H1 (cell line): ENCODE measurements around the gene ZSCAN20. TPM values are rescaled to one million over a fixed set of nuclear protein-coding genes. Genes with fewer than 3 reads are reported as not detected.

ENCODE experiments used
- BCL11A ChIP-seq, 2 experiments: IDR thresholded peaks; one replicate each; pipeline ENCODE4 v1.6.1; 2011; ENCODE audit warnings: low read depth in 2 of 2, low read length in 2 of 2, mild to moderate bottlenecking in 2 of 2
- BRCA1 ChIP-seq: IDR thresholded peaks from 2 replicates; pipeline ENCODE4 v1.6.1; 2012; ENCODE audit warnings: low read depth, low read length, improper control_type of control experiment
- CBX5 ChIP-seq: fragments of 300-800, 300-1000 bp; sonication (generic); IDR thresholded peaks from 2 replicates; pipeline ENCODE4 v1.7.1; 2016; ENCODE audit warnings: antibody characterized with exemption, low read length, low read depth
- CTBP2 ChIP-seq: IDR thresholded peaks from 2 replicates; pipeline ENCODE4 v1.7.0; 2011; ENCODE audit warnings: borderline replicate concordance, mild to moderate bottlenecking, moderate library complexity, mixed read lengths, low read length; ENCODE audit not compliant: insufficient read depth, insufficient read length
- FOSL1 ChIP-seq: IDR thresholded peaks from 2 replicates; pipeline ENCODE4 v1.6.1; 2011; ENCODE audit warnings: mild to moderate bottlenecking, low read depth, low read length, moderate library complexity; ENCODE audit not compliant: insufficient read depth
- JUND ChIP-seq: IDR thresholded peaks from 2 replicates; pipeline ENCODE4 v1.6.1; 2011; ENCODE audit warnings: mild to moderate bottlenecking, improper control_type of control experiment, low read length
- KDM1A ChIP-seq: fragments of 200-600, 300-600 bp; sonication (generic); IDR thresholded peaks from 2 replicates; pipeline ENCODE4 v1.7.1; 2016; ENCODE audit warnings: mild to moderate bottlenecking, low read length, borderline replicate concordance
- PHF8 ChIP-seq: fragments of 200-600 bp; sonication (generic); conservative IDR thresholded peaks from 2 replicates; pipeline ENCODE4 v1.7.1; 2012; ENCODE audit warnings: low read depth, mild to moderate bottlenecking, inconsistent platforms, low read length, moderate library complexity
- SIX5 ChIP-seq: IDR thresholded peaks from 2 replicates; pipeline ENCODE4 v1.6.1; 2011; ENCODE audit warnings: mild to moderate bottlenecking, low read depth, low read length
- polyA plus RNA-seq, 7 experiments: library from polyadenylated mRNA; depleted of rRNA in 3 of 7; stranded (reverse) in 5 of 7; unstranded in 2 of 7; fragments of >200 nt in 5 of 7; fragments of 200-250 nt in 2 of 7; gene quantifications; 1 replicate in 5 of 7; 2 replicates in 1 of 7; 4 replicates in 1 of 7; pipeline versions ENCODE4 v1.2.1 to v1.2.3, GENCODE V29; 2011 to 2013; ENCODE audit warnings: missing spikeins in 2 of 7, mixed read lengths in 2 of 7
- total RNA-seq: library from RNA; stranded (reverse); fragmentation: NEBNext Ultra II Directional; extraction: Animal tissue kit (Norgen Biotek cat#: 25700); gene quantifications from 2 replicates; pipeline ENCODE4 v1.2.1, GENCODE V29; 2021
- TF ChIP-seq, protein P1 (sequence below): fragments of 300-600 bp; sonication (generic); IDR thresholded peaks from 2 replicates; pipeline ENCODE4 v1.7.1; 2012; ENCODE audit warnings: low read length, moderate library complexity, mild to moderate bottlenecking, inconsistent platforms; ENCODE audit not compliant: insufficient replicate concordance
- TF ChIP-seq, protein P2 (sequence below): IDR thresholded peaks from 2 replicates; pipeline ENCODE4 v1.6.1; 2012; ENCODE audit warnings: inconsistent platforms

Gene ZSCAN20
- total and polyA plus RNA-seq, 2 of the 8 experiments (the other 6 are each of a cell fraction or from before 2014, with no cell fraction given) = 0.70 to 3.4 TPM

DNA sequence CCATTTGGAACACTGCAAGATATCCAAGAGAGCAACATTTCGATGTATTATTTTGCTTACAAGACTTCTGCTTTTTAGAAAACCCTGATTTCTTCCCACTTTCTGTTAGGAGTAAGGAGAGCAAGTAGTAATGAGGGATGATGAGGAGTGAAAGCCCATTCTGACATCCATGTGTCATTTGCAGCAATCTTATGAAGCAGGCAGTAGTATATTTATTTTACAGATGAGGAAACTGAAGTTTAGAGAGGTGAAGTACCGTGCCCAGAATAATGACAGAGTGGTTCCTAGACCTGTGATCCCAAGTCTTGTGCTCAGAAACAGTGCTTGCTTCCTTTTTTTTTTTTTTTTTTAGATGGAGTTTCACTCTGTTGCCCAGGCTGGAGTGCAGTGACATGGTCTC is 7.1 kb upstream of the ZSCAN20 start (continued):
- TF ChIP-seq, protein P1, sequence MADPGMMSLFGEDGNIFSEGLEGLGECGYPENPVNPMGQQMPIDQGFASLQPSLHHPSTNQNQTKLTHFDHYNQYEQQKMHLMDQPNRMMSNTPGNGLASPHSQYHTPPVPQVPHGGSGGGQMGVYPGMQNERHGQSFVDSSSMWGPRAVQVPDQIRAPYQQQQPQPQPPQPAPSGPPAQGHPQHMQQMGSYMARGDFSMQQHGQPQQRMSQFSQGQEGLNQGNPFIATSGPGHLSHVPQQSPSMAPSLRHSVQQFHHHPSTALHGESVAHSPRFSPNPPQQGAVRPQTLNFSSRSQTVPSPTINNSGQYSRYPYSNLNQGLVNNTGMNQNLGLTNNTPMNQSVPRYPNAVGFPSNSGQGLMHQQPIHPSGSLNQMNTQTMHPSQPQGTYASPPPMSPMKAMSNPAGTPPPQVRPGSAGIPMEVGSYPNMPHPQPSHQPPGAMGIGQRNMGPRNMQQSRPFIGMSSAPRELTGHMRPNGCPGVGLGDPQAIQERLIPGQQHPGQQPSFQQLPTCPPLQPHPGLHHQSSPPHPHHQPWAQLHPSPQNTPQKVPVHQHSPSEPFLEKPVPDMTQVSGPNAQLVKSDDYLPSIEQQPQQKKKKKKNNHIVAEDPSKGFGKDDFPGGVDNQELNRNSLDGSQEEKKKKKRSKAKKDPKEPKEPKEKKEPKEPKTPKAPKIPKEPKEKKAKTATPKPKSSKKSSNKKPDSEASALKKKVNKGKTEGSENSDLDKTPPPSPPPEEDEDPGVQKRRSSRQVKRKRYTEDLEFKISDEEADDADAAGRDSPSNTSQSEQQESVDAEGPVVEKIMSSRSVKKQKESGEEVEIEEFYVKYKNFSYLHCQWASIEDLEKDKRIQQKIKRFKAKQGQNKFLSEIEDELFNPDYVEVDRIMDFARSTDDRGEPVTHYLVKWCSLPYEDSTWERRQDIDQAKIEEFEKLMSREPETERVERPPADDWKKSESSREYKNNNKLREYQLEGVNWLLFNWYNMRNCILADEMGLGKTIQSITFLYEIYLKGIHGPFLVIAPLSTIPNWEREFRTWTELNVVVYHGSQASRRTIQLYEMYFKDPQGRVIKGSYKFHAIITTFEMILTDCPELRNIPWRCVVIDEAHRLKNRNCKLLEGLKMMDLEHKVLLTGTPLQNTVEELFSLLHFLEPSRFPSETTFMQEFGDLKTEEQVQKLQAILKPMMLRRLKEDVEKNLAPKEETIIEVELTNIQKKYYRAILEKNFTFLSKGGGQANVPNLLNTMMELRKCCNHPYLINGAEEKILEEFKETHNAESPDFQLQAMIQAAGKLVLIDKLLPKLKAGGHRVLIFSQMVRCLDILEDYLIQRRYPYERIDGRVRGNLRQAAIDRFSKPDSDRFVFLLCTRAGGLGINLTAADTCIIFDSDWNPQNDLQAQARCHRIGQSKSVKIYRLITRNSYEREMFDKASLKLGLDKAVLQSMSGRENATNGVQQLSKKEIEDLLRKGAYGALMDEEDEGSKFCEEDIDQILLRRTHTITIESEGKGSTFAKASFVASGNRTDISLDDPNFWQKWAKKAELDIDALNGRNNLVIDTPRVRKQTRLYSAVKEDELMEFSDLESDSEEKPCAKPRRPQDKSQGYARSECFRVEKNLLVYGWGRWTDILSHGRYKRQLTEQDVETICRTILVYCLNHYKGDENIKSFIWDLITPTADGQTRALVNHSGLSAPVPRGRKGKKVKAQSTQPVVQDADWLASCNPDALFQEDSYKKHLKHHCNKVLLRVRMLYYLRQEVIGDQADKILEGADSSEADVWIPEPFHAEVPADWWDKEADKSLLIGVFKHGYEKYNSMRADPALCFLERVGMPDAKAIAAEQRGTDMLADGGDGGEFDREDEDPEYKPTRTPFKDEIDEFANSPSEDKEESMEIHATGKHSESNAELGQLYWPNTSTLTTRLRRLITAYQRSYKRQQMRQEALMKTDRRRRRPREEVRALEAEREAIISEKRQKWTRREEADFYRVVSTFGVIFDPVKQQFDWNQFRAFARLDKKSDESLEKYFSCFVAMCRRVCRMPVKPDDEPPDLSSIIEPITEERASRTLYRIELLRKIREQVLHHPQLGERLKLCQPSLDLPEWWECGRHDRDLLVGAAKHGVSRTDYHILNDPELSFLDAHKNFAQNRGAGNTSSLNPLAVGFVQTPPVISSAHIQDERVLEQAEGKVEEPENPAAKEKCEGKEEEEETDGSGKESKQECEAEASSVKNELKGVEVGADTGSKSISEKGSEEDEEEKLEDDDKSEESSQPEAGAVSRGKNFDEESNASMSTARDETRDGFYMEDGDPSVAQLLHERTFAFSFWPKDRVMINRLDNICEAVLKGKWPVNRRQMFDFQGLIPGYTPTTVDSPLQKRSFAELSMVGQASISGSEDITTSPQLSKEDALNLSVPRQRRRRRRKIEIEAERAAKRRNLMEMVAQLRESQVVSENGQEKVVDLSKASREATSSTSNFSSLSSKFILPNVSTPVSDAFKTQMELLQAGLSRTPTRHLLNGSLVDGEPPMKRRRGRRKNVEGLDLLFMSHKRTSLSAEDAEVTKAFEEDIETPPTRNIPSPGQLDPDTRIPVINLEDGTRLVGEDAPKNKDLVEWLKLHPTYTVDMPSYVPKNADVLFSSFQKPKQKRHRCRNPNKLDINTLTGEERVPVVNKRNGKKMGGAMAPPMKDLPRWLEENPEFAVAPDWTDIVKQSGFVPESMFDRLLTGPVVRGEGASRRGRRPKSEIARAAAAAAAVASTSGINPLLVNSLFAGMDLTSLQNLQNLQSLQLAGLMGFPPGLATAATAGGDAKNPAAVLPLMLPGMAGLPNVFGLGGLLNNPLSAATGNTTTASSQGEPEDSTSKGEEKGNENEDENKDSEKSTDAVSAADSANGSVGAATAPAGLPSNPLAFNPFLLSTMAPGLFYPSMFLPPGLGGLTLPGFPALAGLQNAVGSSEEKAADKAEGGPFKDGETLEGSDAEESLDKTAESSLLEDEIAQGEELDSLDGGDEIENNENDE = no peak
- TF ChIP-seq CTBP2 = no peak
- no peak for TF ChIP-seq PHF8
- TF ChIP-seq SIX5 = no peak
- TF ChIP-seq BRCA1 = no peak
- TF ChIP-seq KDM1A = no peak
- no peak for TF ChIP-seq JUND
- TF ChIP-seq BCL11A (IDR thresholded peaks at IDR 0.05; ENCODE audit: low read depth in 2 of 2, low read length in 2 of 2) = no peak
- no peak for TF ChIP-seq CBX5
- TF ChIP-seq FOSL1 = no peak
- TF ChIP-seq, protein P2, sequence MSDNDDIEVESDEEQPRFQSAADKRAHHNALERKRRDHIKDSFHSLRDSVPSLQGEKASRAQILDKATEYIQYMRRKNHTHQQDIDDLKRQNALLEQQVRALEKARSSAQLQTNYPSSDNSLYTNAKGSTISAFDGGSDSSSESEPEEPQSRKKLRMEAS = no peak
